ENCODE data around the gene DDX39B. TPM values are rescaled to one million over a fixed set of nuclear protein-coding genes. Genes with fewer than 3 reads are reported as not detected.
A peak's percentile ranks its signal among the peaks of the same experiment; 100 is the strongest.

DDX39B gene
- total and polyA plus RNA-seq, 9 of the 15 experiments (the other 6 are each of a cell fraction or from before 2014, with no cell fraction given) = 479 to 869 (median 592) TPM

DNA sequence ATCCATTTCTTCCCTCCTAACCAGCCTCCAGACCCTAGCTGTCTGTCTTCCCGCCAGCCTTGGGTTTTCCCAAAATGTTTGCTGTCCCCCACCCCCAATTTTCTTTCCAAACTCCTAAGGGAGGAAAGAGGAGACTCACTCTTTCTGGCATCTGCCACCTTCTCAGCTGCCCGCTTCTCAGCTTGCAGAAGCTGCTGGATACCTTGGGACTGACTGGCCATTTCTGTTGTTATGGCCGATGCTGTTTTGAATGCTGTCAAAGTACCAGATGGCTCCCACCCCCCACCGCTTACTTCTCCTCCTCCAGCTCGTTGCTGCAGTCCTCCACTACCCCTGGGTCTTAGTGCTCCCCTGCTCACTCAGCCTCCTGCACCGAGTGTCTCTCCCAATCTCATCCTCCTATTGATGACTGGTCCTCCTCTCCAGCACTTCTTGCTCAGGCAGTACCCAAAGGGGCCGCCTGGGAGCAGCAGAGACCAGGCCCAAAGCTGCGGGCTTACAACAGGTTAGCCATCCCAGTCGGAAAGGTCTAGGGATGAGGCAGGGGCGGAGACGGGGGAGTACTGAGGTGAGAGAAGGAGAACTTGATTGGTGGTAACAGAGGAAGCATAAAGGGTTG is 4.6 kb upstream of the DDX39B start, which contains the start of gene ATP6V1G2 (continued):
- TF ChIP-seq ZNF121 (CRISPR knock-in tag; conservative IDR thresholded peaks at IDR 0.05) = no peak
- no peak for TF ChIP-seq ZNF449 (CRISPR knock-in tag; IDR thresholded peaks at IDR 0.05)
- TF ChIP-seq ATF7 (IDR thresholded peaks at IDR 0.05) = peak; percentile 30; the same call in 1 of the 2 replicates
- TF ChIP-seq KHSRP (IDR thresholded peaks at IDR 0.05) = no peak
- no peak for TF ChIP-seq ZNF175 (CRISPR knock-in tag; IDR thresholded peaks at IDR 0.05; ENCODE audit: low read depth)
- TF ChIP-seq TEAD1 (CRISPR knock-in tag; IDR thresholded peaks at IDR 0.05) = peak in 1 of 2 experiments; percentile 51; a peak in 2 of 4 replicates
- TF ChIP-seq HNRNPLL (IDR thresholded peaks at IDR 0.05; ENCODE audit: low read depth, low read length, poor library complexity, severe bottlenecking) = peak; percentile 24
- 0 out of 2 replicates have a peak, but pooled peaks have one; percentile 12 for TF ChIP-seq ZNF431 (CRISPR knock-in tag; IDR thresholded peaks at IDR 0.05)
- TF ChIP-seq MAZ (CRISPR knock-in tag; conservative IDR thresholded peaks at IDR 0.05 in 1 of 2, IDR thresholded peaks at IDR 0.05 in 1 of 2) = peak; percentile 28 to 79; a peak in 3 of 4 replicates
- TF ChIP-seq ZNF764 (CRISPR knock-in tag; IDR thresholded peaks at IDR 0.05; ENCODE audit: low read depth) = no peak
- no peak for TF ChIP-seq MEF2D (tag; conservative IDR thresholded peaks at IDR 0.05; ENCODE audit: low read depth)
- no peak for TF ChIP-seq POLR2H (tag; IDR thresholded peaks at IDR 0.05; ENCODE audit: low read depth)
- no peak for TF ChIP-seq SREBF2 (CRISPR knock-in tag; IDR thresholded peaks at IDR 0.05)
- no peak for TF ChIP-seq ZNF507 (tag; conservative IDR thresholded peaks at IDR 0.05)
- no peak for TF ChIP-seq NCOA2 (IDR thresholded peaks at IDR 0.05; ENCODE audit: partially characterized antibody in 2 of 2)
- TF ChIP-seq, protein P1, sequence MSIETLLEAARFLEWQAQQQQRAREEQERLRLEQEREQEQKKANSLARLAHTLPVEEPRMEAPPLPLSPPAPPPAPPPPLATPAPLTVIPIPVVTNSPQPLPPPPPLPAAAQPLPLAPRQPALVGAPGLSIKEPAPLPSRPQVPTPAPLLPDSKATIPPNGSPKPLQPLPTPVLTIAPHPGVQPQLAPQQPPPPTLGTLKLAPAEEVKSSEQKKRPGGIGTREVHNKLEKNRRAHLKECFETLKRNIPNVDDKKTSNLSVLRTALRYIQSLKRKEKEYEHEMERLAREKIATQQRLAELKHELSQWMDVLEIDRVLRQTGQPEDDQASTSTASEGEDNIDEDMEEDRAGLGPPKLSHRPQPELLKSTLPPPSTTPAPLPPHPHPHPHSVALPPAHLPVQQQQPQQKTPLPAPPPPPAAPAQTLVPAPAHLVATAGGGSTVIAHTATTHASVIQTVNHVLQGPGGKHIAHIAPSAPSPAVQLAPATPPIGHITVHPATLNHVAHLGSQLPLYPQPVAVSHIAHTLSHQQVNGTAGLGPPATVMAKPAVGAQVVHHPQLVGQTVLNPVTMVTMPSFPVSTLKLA (conservative IDR thresholded peaks at IDR 0.05) = no peak
- no peak for TF ChIP-seq CREB3L1 (IDR thresholded peaks at IDR 0.05; ENCODE audit: borderline replicate concordance, low read depth)
- TF ChIP-seq SIN3B (IDR thresholded peaks at IDR 0.05; ENCODE audit: low read depth) = 0 out of 2 replicates have a peak, but pooled peaks have one; percentile 26
- TF ChIP-seq HBP1 (CRISPR knock-in tag; IDR thresholded peaks at IDR 0.05) = no peak
- TF ChIP-seq ZZZ3 (IDR thresholded peaks at IDR 0.05) = no peak
- TF ChIP-seq CC2D1A (IDR thresholded peaks at IDR 0.05) = peak; percentile 91
- TF ChIP-seq EZH2 (IDR thresholded peaks at IDR 0.05; ENCODE audit: borderline replicate concordance, low read depth, low read length) = no peak
- TF ChIP-seq RBBP5 (IDR thresholded peaks at IDR 0.05; ENCODE audit: borderline replicate concordance, insufficient read depth, low read length, poor library complexity, severe bottlenecking) = no peak
